Fibroblast of skin of abdomen (primary cell): ENCODE results near the gene CYCS.
"Not testable (repeated sequence)": the region's sequence is repeated elsewhere in the genome, so short reads cannot be mapped to it uniquely, and the experiment has no call there.

Experiments
- DNase-seq: peaks from one replicate; pipeline ENCODE4 v3.0.0-alpha.2; 2013

The CYCS gene

GRCh38 chr7:25118048-25118753, 6.9 kb downstream of the CYCS start:
- no peak for DNase-seq

GRCh38 chr7:25117226-25118047, 7.6 kb downstream of the CYCS start:
- no peak for DNase-seq

GRCh38 chr7:25116621-25117020, 8.4 kb downstream of the CYCS start:
- no peak for DNase-seq

DNA sequence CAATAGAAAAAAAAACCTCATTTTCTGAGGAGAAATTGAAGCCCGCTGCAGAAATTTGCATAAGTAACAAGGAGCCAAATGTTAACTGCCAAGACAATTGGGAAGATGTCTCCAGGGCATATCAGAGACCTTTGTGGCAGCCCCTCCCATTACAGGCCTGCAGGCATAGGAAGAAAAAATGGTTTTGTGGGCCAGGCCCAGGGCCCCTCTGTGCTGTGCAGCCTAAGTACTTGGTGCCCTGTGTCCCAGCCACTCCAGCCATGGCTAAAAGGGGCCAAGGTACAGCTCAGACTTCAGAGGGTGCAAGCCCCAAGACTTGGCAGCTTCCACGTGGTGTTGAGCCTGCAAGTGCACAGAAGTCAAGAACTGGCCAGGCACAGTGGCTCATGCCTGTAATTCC, 14.5 kb downstream of the CYCS start:
- not testable (repeated sequence) for DNase-seq

DNA sequence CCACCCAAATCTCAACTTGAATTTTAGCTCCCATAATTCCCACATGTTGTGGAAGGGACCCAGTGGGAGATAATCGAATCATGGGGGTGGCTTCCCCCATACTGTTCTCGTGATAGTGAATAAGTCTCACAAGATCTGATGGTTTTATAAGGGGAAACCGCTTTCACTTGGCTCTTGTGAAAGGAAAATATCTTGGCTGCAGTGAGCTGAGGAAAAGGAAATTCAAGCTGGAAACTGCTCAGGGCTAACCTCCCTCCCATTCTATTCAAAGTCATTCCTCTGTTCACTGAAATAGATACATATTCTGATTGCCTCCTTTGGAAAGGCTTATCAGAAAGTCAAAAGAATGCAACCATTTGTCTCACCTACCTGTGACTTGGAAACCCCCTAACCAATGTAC, 15.8 kb downstream of the CYCS start:
- no peak for DNase-seq

GRCh38 chr7:25105911-25106310, 19.1 kb downstream of the CYCS start:
- DNase-seq: no peak

DNA sequence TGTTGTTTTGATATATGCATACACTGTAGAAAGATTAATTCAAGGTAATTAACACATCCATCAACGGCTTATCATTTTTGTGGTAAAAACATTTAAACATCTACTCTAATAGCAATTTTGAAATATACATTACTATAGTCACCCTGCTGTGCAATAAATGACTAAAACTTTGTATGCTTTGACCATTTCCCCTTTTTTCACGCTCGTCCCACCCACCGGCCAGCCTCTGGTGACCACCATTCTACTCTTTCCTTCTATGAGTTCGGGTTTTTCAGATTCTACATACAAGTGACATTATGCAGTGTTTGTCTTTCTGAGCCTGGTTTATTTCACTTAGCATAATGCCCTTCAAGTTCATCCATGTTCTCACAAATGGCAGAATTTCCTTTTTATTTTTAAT, 21.3 kb downstream of the CYCS start:
- DNase-seq: no peak

- no peak for DNase-seq
Measured at GRCh38 chr7:25101817-25102216, 23.2 kb downstream of the CYCS start.

DNA sequence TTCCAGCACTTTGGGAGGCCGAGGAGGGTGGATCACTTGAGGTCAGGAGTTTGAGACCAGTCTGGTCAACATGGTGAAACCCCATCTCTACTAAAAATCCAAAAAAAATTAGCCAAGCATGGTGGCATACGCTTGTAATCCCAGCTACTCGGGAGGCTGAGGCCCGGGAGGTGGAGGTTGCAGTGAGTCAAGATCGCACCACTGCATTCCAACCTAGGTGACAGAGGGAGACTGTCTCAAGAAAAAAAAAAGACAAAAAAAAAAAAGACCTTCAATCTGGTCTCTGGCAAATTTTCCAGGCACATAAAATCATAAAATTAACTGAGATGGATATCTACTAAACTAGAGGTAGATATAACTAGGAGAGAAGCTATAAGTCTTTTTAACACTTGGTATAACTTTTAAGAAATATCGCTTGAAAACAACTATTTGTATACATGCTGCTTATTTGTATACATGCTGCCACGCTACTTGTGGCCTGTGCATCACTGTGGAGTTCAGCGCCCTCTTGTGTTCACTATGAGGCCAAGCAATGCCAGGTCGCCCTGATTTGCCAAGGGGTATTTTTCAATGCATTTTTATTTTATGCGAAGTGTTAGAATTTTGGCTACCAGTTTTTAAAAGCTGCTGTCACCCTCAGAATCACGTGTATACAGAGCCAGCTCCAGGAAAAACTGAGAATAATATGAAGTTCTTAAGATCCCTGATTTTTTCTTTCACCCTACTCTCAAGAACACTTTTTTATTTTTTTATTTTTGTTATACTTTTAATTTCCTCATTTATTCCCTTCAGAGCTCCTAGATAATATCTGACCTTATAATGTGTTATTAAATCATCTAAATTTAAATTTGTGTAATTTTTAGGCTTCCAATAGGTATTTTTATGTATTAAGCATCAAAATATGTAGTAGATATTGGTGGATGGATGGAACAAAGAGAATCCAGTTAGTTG, 26.7 kb downstream of the CYCS start:
- peak; percentile 58 for DNase-seq

- peak; percentile 12 for DNase-seq
Measured at GRCh38 chr7:25095516-25096345, 29.3 kb downstream of the CYCS start.

DNA sequence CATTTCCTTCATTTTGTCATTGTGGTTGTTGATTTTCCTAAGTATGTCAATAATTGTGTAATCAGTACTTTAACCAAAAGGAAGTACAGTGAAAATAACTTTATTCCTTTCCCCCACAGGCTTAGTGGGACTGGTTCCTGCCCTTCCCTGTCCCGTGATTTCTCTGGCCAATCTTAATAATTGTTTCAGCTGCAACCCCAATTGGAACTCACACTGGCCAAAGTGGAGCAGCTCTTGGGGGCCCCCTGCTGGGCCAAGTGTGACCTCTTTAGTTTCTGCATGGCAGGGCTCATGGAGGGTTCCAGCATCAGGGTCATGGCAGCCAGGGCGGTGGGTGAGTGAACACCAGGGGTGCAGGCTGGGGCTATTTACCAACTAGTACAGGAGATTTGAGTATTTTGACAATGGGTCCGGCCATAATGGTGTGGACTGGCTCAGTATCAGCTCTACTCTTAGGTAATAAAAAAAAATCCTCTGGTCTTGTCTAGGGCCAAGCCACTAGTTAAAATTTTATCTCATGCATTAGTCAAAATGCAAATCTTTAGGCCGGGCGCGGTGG, 31.7 kb downstream of the CYCS start:
- DNase-seq: peak; percentile 71

DNA sequence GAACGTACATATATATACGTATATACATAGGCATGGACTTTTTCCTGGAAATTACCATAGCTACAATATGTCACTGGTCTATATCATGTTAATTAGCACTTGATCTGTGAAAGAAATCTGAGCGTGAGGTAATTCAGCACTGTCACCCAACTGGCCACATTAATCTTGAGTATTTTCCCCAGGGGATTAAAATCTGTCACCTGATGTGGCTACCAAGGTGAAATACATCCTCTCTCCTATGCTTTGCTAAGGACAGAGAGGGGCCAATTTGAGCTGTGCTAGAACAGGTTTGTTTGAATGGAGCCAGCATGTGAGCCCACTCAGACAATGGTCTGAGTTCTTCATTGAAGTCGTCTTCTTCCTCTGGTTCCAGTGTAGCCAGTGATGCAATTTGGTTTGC, 33.3 kb downstream of the CYCS start:
- DNase-seq: no peak

DNA sequence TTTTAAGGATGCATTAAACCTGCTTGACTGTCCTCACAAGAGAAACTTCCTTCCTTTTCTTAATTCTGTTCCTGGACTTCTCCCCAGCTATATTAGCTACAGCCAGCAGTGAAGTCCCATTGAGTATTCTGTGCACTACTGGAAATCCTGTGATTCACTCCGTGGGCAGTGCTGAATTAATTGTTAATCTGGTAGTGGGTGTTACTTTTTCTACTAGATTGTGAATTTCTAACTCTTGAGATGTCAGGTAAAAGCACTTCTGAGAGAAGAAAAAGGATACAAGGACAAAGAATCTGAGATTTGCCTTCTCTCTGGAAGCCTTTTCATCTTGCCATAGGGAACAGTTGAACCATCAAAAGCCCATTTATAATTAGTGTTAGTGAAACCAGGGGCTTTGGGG, 33.9 kb downstream of the CYCS start:
- no peak for DNase-seq

DNA sequence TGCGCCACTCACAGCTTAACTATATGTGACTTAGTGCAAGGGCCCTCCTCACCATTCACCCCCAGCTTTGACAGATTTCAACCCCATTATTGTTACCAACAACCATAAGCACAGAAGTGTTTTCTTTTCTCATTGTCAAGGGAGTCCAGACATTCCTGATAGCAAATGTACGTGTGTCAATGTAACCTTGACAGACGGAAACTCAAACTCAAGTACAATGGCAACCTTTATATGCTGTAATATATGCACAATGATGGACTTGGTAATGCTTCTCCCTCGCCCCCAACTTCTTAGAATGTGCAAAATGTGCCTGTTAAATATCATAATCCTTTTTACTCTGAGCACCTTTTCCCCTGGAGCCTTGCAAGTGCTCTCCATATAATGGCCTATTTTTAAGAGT, 34.7 kb downstream of the CYCS start:
- no peak for DNase-seq

DNA sequence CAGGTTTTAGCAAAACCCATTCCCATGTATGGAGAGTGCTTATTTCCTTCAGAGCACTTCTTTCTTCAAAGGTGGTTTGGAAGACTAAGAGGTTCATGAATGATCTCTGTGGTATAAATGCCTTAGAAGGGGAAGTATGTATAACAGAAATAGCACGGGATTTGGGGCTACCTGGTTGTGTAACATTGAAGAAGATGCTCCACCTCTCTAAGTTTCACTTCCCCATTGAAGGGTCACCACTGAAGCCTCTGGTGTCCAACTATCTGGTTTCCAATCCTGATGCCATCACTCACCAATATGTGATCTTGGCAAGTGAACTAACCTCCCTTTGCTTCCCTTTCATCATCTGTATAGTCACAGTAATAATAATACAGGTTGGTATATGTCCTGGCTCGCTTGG, 37.2 kb downstream of the CYCS start:
- no peak for DNase-seq

DNA sequence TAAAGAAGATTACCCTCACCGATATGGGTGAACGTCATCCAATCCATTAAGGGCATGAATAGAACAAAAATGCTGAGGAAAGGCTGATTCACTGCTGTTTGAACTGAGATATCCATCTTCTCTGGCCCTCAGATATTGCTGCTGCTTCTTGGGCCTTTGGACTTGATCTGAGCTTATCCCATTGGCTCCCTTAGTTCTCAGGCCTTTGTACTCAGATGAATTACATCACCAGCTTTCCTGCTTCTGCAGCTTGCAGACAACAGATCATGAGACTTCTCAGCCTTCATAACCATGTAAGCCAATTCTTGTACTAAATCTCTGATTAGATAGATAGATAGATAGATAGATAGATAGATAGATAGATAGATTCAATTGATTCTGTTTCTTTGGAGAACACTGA, 40.2 kb downstream of the CYCS start:
- no peak for DNase-seq

- no peak for DNase-seq
Measured at GRCh38 chr7:25083201-25083600, 41.9 kb downstream of the CYCS start.

- DNase-seq: not testable (repeated sequence)
Measured at GRCh38 chr7:25082041-25082440, 43.0 kb downstream of the CYCS start.

- no peak for DNase-seq
Measured at GRCh38 chr7:25077096-25077495, 48.0 kb downstream of the CYCS start.

- no peak for DNase-seq
Measured at GRCh38 chr7:25075459-25075858, 49.6 kb downstream of the CYCS start.

GRCh38 chr7:25073451-25073850, 51.6 kb downstream of the CYCS start:
- DNase-seq: peak; percentile 80
